Gastrocnemius medialis (tissue), 4 donors: ENCODE measurements around the gene ZNF506.

Source experiments
- CTCF ChIP-seq, 5 experiments: fragments of 450-650 bp in 3 of 5; fragments of 200-600 bp in 2 of 5; sonication (generic) in 2 of 5; IDR thresholded peaks in 4 of 5; conservative IDR thresholded peaks in 1 of 5; 1 replicate in 4 of 5; 2 replicates in 1 of 5; pipeline ENCODE4 v1.5.1; 2016 to 2019; ENCODE audit warnings: antibody characterized with exemption in 5 of 5, mild to moderate bottlenecking in 3 of 5, moderate library complexity in 3 of 5
- POLR2A ChIP-seq, 2 donors: fragments of 450-650 bp; IDR thresholded peaks; one replicate each; pipeline ENCODE4 v1.6.1; 2017; ENCODE audit warnings: antibody characterized with exemption in 2 of 2, mild to moderate bottlenecking in 2 of 2, moderate library complexity in 2 of 2

- TF ChIP-seq POLR2A (IDR thresholded peaks at IDR 0.05) (peak; percentile 14 to 33), CTCF (IDR thresholded peaks at IDR 0.05 in 4 of 5, conservative IDR thresholded peaks at IDR 0.05 in 1 of 5) (peak in 2 of 5 experiments; percentile 10 to 25)
These were observed 45.1 kb downstream of the ZNF506 start for GRCh38 chr19:19776206-19777008.
